ENCODE data around the gene CAPN2. TPM values are rescaled to one million over a fixed set of nuclear protein-coding genes. Genes with fewer than 3 reads are reported as not detected.

The CAPN2 gene
- polyA plus RNA-seq, 1 of the 3 experiments (the other 2 are of a cell fraction): 208 TPM

GRCh38 chr1:223774134-223774814, 61.9 kb downstream of the CAPN2 start:
- H3F3A ChIP-seq (replicated peaks; ENCODE audit: insufficient read depth): peaks cover 74% of the 10 kb centered on the region
- peaks cover 69 to 70% of the 10 kb centered on the region in 2 experiments for H3K36me3 ChIP-seq (replicated peaks in 1 of 2; ENCODE audit: control insufficient read depth in 1 of 2, insufficient read depth in 2 of 2, low read length in 1 of 2)
- peaks cover 13% of the 10 kb centered on the region; the same call in 1 of the 2 replicates for H3K79me2 ChIP-seq (ENCODE audit: insufficient read depth)
- no peaks in the 10 kb centered on the region for H3K9me3 ChIP-seq
- no peaks in the 10 kb centered on the region for H3K9me2 ChIP-seq
- no peak overlapping the region for H3K4me3 ChIP-seq (ENCODE audit: low read depth in 2 of 2, low read length in 1 of 2)
- H3K27ac ChIP-seq (ENCODE audit: low read depth in 2 of 2, low read length in 1 of 2): peak overlapping the region in 1 of 2 experiments; percentile 96; a peak in 2 of 4 replicates
- no peak for DNase-seq
- ChIA-PET CTCF (interaction anchor here (1.3 to 2.0 kb wide), 2 partner anchors 25 to 67 kb away, joined by 3 to 10 read pairs; no protein-coding TSS in a partner anchor), POLR2A (no interaction called here)
- no peak overlapping the region for H3K9ac ChIP-seq
- TF ChIP-seq FOSL2 (IDR thresholded peaks at IDR 0.05; ENCODE audit: borderline replicate concordance, low read depth): no peak
- H3K4me2 ChIP-seq: no peak overlapping the region
- H2AFZ ChIP-seq (ENCODE audit: low read depth): no peak overlapping the region
- WGBS (ENCODE audit: low lambda C conversion rate): over 99% methylated on average over 6 of the region's 6 CpGs
- peaks cover 9 to 44% of the 10 kb centered on the region in 2 experiments for H3K4me1 ChIP-seq (ENCODE audit: control insufficient read depth in 1 of 2, insufficient read depth in 2 of 2, low read depth in 1 of 2, low read length in 1 of 2)
- no peaks in the 10 kb centered on the region for H3K27me3 ChIP-seq (ENCODE audit: insufficient read depth)
- no peaks in the 10 kb centered on the region for H4K20me1 ChIP-seq (ENCODE audit: insufficient read depth)

- Histone ChIP-seq H2AFZ (ENCODE audit: low read depth) (no peak overlapping the region), H3K4me3 (ENCODE audit: low read depth in 2 of 2, low read length in 1 of 2) (no peak overlapping the region), H4K20me1 (ENCODE audit: insufficient read depth) (no peaks in the 10 kb centered on the region), H3K9me2 (no peaks in the 10 kb centered on the region), H3K27ac (ENCODE audit: low read depth in 2 of 2, low read length in 1 of 2) (peak overlapping the region in 1 of 2 experiments; percentile 96; a peak in 2 of 4 replicates), H3K4me1 (ENCODE audit: control insufficient read depth in 1 of 2, insufficient read depth in 2 of 2, low read depth in 1 of 2, low read length in 1 of 2) (peaks cover 9 to 44% of the 10 kb centered on the region in 2 experiments), H3K9ac (no peak overlapping the region; the same call in 1 of the 2 replicates), H3F3A (replicated peaks; ENCODE audit: insufficient read depth) (peaks cover 74% of the 10 kb centered on the region), H3K27me3 (ENCODE audit: insufficient read depth) (no peaks in the 10 kb centered on the region), H3K4me2 (no peak overlapping the region), H3K79me2 (ENCODE audit: insufficient read depth) (peaks cover 9% of the 10 kb centered on the region; the same call in 1 of the 2 replicates), H3K36me3 (replicated peaks in 1 of 2; ENCODE audit: control insufficient read depth in 1 of 2, insufficient read depth in 2 of 2, low read length in 1 of 2) (peaks cover 70 to 71% of the 10 kb centered on the region in 2 experiments), H3K9me3 (no peaks in the 10 kb centered on the region)
- 68% methylated on average over 4 of the region's 4 CpGs for WGBS (ENCODE audit: low lambda C conversion rate)
- DNase-seq: no peak
- CTCF ChIA-PET: interaction anchor here (2.0 kb wide), 1 partner anchor 26 kb away, joined by 10 read pairs; no protein-coding TSS in a partner anchor
- TF ChIP-seq FOSL2 (IDR thresholded peaks at IDR 0.05; ENCODE audit: borderline replicate concordance, low read depth) (peak; percentile 5; the same call in 1 of the 2 replicates), MAX (IDR thresholded peaks at IDR 0.05; ENCODE audit: low read depth) (no peak), YY1 (IDR thresholded peaks at IDR 0.05; ENCODE audit: low read depth) (no peak)
- POLR2A ChIA-PET: no interaction called here
Measured at GRCh38 chr1:223775054-223775453, 62.7 kb downstream of the CAPN2 start.

GRCh38 chr1:223775711-223776074, 63.4 kb downstream of the CAPN2 start:
- WGBS (ENCODE audit: low lambda C conversion rate): 83% methylated on average over 1 of the region's 1 CpG
- peak overlapping the region; percentile 48; the same call in 1 of the 2 replicates for H3K9ac ChIP-seq
- H3F3A ChIP-seq (replicated peaks; ENCODE audit: insufficient read depth): peaks cover 73% of the 10 kb centered on the region
- H3K9me2 ChIP-seq: no peaks in the 10 kb centered on the region
- 0 out of 2 replicates have a peak overlapping the region, but pooled peaks have one; percentile 22 for H3K4me2 ChIP-seq
- CTCF ChIA-PET: interaction anchor here (1.2 to 2.0 kb wide), 2 partner anchors 11 to 26 kb away, joined by 3 to 10 read pairs; no protein-coding TSS in a partner anchor
- no peaks in the 10 kb centered on the region for H3K9me3 ChIP-seq
- H3K4me3 ChIP-seq (ENCODE audit: low read depth in 2 of 2, low read length in 1 of 2): no peak overlapping the region
- no peaks in the 10 kb centered on the region for H4K20me1 ChIP-seq (ENCODE audit: insufficient read depth)
- no peak for DNase-seq
- peaks cover 9% of the 10 kb centered on the region; the same call in 1 of the 2 replicates for H3K79me2 ChIP-seq (ENCODE audit: insufficient read depth)
- peaks cover 7 to 41% of the 10 kb centered on the region in 2 experiments for H3K4me1 ChIP-seq (ENCODE audit: control insufficient read depth in 1 of 2, insufficient read depth in 2 of 2, low read depth in 1 of 2, low read length in 1 of 2)
- POLR2A ChIA-PET: no interaction called here
- peak overlapping the region; percentile 8 to 96; a peak in 3 of 4 replicates for H3K27ac ChIP-seq (ENCODE audit: low read depth in 2 of 2, low read length in 1 of 2)
- no peaks in the 10 kb centered on the region for H3K27me3 ChIP-seq (ENCODE audit: insufficient read depth)
- H2AFZ ChIP-seq (ENCODE audit: low read depth): no peak overlapping the region
- peaks cover 70% of the 10 kb centered on the region in 2 experiments for H3K36me3 ChIP-seq (replicated peaks in 1 of 2; ENCODE audit: control insufficient read depth in 1 of 2, insufficient read depth in 2 of 2, low read length in 1 of 2)
- no peak for TF ChIP-seq TCF12 (IDR thresholded peaks at IDR 0.05)
- TF ChIP-seq MEF2A (IDR thresholded peaks at IDR 0.05; ENCODE audit: borderline replicate concordance, low read depth): no peak
- TF ChIP-seq USF1 (IDR thresholded peaks at IDR 0.05; ENCODE audit: borderline replicate concordance, low read depth): no peak
- no peak for TF ChIP-seq GABPA (IDR thresholded peaks at IDR 0.05; ENCODE audit: low read depth)
- no peak for TF ChIP-seq SMC3 (IDR thresholded peaks at IDR 0.05; ENCODE audit: low read depth, low read length)
- no peak for TF ChIP-seq EP300 (IDR thresholded peaks at IDR 0.05; ENCODE audit: borderline replicate concordance in 1 of 2, low read depth in 1 of 2, low read length in 1 of 2)
- TF ChIP-seq RFX5 (IDR thresholded peaks at IDR 0.05; ENCODE audit: low read length): no peak
- no peak for TF ChIP-seq NFIC (IDR thresholded peaks at IDR 0.05; ENCODE audit: borderline replicate concordance)
- TF ChIP-seq RXRA (IDR thresholded peaks at IDR 0.05; ENCODE audit: borderline replicate concordance, low read depth): no peak
- TF ChIP-seq RAD21 (IDR thresholded peaks at IDR 0.05; ENCODE audit: low read length): no peak
- no peak for TF ChIP-seq YY1 (IDR thresholded peaks at IDR 0.05; ENCODE audit: low read depth)
- TF ChIP-seq TAF1 (IDR thresholded peaks at IDR 0.05; ENCODE audit: borderline replicate concordance, low read depth, low read length): no peak
- TF ChIP-seq USF2 (IDR thresholded peaks at IDR 0.05; ENCODE audit: borderline replicate concordance, low read depth, low read length): no peak
- TF ChIP-seq ELF1 (IDR thresholded peaks at IDR 0.05): no peak
- no peak for TF ChIP-seq MAX (IDR thresholded peaks at IDR 0.05; ENCODE audit: low read depth)
- no peak for TF ChIP-seq PBX3 (IDR thresholded peaks at IDR 0.05)
